Tongue (tissue), 2 donors: ENCODE measurements around the gene ATXN1. TPM values are rescaled to one million over a fixed set of nuclear protein-coding genes. Genes with fewer than 3 reads are reported as not detected.

Experiments used
- DNase-seq: peaks from one replicate; pipeline ENCODE4 v3.0.0-alpha.2; 2015
- total RNA-seq: library from RNA; depleted of rRNA; stranded (reverse); fragments of >200 nt; gene quantifications from one replicate; pipeline ENCODE4 v1.2.3, GENCODE V29; 2014

ATXN1 gene
- total RNA-seq, 1 donor from 2014 or later: 52.0 TPM

DNA sequence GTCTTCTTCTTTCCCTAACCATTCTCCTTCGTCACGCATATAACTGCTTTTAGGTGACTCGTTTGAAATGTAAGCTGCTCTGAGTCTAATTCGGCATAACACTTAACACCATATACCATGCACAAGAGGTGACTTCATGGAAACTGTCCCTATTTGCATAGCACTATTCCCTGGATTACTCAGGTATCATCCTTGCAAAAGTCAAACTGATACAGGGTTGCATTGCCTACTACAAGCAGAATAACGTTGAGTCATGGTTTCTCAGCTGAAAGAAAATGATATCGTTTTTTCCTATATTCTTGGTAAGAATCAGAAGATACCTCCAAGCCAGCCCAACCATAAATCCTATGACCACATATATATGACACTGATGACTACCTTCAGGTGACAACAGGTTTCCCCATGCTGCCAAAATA lies 227.5 kb downstream of the ATXN1 start:
- DNase-seq: no peak

DNA sequence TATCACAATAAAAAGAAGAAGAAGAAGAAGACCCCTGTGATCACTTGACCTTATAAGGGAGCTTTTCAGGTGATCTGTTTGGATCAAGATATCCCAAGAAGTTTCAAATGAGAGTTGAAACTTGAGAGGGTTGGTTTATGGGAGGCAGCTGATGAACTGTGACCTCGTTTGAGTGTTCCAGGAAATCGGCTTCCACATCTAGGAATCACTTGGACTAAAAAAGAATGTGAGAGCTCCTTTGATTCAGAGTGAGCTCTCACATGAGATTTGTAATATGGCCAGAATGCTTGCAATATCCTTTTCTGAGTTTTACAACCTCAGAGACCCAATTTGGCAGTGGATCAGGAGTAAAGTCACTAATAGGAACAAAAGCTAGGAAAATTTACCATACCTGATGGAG lies 228.1 kb downstream of the ATXN1 start:
- no peak for DNase-seq

GRCh38 chr6:16527691-16528090 lies 233.6 kb downstream of the ATXN1 start:
- no peak for DNase-seq

DNA sequence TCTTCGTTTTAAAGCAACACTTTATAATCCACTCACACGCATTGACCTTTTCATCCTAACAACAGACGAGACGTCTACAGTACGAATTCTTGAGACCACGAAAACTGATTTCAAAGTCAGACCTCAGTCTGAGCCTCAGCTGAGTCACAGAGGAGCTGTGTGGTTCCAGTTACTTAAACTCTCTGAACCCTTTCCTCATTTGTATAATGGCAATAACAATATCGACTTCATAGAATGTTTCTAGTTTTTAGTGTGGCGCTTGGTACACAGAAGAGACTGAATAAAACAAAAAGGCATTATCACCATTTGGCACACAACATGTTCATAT lies 236.9 kb downstream of the ATXN1 start:
- no peak for DNase-seq

DNA sequence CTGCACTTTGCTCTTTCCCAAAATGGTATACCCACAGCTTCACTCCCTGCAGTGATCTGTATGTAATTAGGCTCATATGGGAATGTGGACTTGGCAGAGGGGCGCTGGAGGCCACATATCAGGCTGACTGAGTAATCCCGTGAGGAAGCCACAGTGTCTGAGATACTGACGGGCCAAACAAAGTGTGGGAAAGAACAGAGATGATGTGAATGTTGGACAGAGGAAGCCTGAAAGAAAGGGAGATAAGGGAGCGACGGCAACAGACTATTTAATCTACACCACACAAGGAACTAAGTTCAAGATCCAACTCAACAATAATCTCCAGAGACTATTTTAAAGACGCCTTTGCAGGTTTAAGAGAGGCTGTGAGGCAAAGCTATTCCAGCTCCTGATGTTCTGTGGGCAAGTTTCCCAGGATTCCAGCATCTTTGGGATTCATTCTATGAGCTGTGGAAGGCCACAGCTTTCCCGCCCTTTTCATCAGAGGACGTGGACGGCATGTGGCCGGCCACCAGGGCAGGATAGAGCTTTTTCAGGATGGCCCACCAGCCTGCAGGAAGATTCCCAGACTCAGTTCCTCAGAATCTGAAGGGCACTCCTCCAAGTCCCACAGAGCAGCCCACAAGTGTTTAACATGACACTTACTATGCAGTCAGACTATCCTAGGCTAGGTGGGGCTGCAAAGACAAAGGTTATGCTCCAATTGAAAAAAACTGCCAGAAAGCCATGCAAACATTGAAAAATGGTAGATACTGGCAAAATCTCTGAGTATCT lies 237.5 kb downstream of the ATXN1 start:
- DNase-seq: peak; percentile 33

- no peak for DNase-seq
Measured at GRCh38 chr6:16522937-16523336, 238.3 kb downstream of the ATXN1 start.

DNA sequence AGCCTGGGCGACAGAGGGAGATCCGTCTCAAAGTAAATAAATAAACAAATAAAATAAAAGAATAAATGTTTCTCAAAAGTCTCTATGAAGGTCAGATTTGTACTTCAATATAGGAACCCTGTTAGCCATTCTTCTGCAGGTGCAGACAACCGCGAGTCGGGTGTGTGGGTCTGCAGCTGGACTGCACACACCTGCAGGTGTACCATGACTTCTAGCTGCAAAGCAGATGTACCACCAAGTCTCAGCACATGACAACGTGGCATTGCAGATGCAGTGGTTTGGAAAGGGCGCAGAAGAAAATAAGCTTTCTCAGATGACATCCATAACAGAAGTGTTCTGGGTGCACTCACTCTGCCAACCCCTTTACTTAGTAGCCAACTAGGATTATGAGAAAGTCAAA lies 239.7 kb downstream of the ATXN1 start:
- DNase-seq: no peak

GRCh38 chr6:16519265-16520242 lies 241.7 kb downstream of the ATXN1 start:
- peak; percentile 68 for DNase-seq

DNA sequence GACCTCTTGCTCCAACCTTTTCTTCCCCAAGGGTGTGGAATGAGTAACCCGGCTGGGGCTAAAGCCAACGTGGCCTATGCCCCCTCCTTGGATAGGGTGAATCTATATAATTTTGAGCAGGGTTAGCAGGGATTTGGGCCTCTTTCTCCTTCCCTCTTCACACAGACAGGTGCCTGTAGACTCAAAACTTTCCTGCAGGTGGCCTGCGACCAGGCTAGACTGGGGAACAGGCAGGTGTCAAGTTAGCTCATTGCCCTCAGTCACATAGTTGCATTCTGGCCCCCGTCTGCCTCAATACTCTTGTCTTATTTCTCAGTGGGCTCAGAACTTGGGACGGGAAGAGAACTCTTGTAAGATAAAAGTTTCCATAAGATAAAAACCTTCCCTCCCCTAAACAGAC lies 243.0 kb downstream of the ATXN1 start:
- DNase-seq: no peak

GRCh38 chr6:16514249-16514648 lies 247.0 kb downstream of the ATXN1 start:
- peak; percentile 65 for DNase-seq

DNA sequence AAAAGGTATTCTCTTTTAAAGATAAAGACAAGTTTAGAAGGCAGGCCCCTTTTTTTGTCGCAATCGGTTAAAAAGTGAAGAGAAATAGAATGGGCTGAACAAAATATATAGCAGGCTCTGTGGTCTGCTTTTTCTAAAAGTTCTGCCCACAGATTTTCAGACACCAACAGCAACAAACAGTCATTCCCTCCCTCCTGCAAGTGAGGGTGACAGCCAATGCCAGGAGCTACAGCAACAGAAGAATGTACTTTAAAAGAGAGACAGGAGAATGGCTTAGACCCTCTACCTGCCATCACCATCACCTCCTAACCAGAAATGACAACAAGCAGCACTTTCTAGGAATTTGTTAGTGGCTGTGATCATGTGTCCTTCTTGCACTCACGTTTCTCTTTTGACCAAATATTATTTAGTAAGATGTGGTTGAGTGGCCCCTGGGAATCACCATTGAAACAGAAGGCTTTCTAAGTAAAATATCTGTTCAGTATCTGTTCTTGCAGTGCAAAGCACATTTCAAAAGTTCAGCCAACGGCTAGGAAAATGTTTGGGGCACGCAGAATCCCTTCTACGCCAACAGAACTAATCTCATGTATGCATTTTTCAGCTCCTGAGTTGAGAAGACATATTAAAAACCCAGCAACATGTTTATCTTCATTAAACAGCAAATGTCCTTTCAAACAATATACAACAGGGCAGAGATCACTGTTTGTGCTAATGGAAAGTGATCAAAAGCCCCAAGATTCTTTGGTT lies 248.5 kb downstream of the ATXN1 start:
- peak; percentile 44 for DNase-seq

GRCh38 chr6:16511723-16512489 lies 249.4 kb downstream of the ATXN1 start:
- no peak for DNase-seq

- DNase-seq: peak; percentile 53
Measured at GRCh38 chr6:16511040-16511660, 250.1 kb downstream of the ATXN1 start.

DNA sequence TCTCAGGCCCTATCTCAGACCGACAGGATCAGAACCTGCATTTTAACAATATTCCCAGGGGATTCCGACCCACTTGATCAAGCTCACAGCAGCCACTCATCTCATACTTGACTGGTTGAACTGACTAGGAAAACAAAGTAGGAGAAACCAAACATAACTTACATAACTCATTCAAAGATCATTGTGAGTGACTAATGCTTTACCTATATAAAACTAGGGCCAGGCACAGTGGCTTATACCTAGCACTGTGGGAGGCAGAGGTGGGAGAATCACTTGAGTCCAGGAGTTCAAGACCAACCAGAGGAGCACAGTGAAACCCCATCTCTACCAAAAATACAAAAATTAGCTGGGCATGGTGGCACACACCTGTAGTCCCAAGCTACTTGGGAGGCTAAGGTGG lies 251.0 kb downstream of the ATXN1 start:
- DNase-seq: no peak

DNA sequence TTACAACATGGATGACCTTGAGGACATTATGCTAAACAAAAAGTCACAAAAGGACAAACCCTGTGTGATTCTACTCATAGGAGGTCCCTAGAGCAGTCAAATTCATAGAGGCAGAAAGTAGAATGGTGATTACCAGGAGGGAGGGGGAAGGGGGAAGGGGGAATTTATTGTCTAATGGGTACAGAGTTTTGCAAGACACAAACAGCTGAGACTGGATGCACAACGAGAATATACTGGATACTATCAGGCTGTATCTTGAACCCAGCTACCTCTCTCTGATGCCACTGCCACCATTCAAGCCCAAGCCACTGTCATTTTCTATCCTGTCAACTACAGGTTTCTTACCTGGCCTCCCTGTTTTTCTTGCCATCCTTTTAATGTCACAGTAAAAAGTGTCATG lies 252.3 kb downstream of the ATXN1 start:
- no peak for DNase-seq

DNA sequence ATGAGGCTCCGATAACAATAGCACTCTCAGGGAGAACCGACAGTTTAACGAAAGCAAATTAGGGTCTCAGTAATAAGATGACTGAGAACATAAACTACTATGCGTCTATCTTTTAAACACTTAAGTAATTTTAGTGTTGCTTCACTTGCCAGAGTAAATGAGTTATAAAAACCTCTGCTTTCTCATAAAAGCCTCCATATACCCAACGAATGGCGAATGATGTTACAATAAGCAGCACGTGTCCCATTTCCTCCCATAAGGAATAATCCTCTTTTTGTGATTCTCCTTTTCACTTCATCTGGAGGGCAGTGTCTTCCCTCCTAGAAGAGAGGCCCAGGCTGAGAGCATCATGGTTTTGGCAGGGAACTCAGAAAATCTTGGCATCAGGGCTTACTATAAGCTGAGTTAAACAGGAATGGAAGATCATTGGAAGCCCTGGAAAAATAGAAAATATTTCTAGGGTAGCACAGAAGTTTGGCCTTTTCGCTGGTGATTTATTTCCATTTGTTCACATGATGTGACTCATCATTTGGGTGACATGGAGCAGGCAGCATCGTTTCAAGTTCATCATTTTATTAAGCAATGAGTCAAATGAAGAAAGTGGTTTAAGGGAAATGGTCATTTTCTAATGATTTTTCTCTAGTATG lies 255.4 kb downstream of the ATXN1 start:
- DNase-seq: peak; percentile 93

- no peak for DNase-seq
Measured at GRCh38 chr6:16504609-16505008, 256.7 kb downstream of the ATXN1 start.

DNA sequence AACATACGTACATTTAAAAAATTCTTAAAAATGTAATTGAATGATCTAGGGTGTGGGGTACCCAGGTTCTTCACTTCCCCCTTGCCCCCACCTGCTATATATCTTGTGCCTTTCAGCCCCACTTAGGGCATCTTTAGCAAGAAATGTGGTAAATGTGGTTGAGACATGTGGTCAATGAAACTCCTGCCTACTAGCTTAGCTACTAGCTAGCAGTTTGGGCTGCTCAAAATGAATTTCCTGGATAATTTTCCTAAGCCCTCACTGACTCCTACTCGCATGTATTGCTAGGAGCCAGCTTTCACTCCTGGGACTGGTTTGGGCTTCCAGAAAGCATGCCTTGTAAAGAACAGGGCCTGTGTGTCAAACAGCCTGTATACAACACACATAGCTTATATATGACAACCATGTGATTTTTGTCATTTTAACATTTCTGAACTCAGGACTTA lies 257.3 kb downstream of the ATXN1 start:
- DNase-seq: no peak

DNA sequence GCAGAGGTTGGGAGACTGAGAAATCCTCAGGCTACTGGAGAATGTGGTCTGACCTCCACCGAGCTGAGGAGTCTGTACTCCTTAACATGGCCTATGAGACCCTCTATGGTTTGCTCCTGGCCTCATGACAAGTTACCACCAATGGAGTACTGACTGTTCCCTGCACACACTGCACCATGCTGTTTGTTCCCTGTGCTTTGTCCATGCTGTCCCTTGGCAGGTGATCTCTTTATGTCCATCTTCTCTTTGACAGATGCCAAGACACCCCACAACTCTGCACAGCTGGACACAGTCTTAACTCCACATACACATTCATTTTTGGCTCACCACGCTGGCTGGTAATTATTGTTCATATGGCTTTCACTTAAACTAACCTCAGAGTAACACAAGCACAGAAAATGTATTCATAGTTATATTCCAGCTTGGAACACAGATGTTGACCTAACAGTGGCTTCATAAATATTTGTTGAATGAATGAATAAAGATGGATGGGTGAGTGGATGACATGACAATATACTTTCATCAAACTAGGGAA lies 258.0 kb downstream of the ATXN1 start:
- no peak for DNase-seq

GRCh38 chr6:16498957-16499356 lies 262.3 kb downstream of the ATXN1 start:
- no peak for DNase-seq

DNA sequence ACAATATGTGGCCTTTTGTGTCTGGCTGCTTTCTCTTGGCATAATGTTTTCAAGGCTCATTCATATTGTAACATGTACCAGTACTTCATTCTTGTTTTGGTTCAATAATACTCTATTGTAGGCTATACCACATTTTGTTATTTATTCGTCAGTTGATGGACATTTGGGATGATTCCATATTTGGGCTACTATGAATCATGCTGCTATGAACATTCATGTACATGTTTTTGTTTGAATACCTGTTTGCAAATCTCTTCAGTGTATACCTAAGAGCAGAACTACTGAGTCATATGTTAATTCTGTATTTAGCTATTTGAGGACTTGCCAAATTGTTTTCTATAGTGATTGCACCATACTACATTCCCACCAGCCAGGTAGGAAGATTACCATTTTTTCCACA lies 263.0 kb downstream of the ATXN1 start:
- DNase-seq: no peak
